Mesangial cell (primary cell): Measurements from ENCODE around the gene ADGRD1. TPM values are rescaled to one million over a fixed set of nuclear protein-coding genes. Genes with fewer than 3 reads are reported as not detected.

Source experiments
- total RNA-seq: library from RNA; depleted of rRNA; stranded (reverse); fragments of >200 nt; gene quantifications from 2 replicates; pipeline ENCODE4 v1.2.3, GENCODE V29; 2015

ADGRD1 gene
- 1.6 TPM in 1 of 2 replicates, not detected in the other for total RNA-seq

DNA sequence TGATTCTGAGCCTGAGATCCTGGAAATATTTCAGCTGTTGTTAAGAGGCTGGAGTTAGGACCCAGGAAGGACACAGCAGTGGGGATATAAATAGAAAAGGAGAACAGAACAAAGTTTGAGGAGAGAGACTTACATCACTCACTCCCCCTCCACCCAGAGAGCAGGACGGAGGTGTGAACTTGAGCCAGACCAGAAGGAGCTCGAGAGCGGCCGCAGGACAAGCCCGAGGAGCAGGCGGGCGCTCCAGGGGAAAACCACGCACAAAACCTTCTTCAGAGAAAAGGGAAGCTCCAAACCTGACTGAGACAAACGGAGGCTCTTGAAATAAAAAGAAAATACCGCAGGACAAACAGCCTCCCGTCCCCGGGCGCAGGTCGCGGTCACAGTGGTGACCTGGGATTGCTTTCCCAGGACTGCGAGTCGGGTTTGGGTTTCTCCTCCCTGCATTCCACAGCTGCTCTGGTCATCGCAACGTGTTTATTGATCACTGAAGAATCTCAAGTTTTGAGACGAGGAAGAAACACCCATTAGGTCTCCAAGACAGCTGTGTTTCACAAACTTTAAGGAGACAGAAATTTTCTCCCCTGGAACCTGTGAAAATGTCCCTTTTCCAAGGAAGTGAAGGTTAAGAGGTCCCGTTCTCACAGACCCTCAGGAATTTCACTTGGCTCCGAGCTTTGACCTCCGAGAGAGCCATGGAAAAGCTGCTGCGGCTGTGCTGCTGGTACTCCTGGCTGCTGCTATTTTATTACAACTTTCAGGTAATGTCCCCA, at the start of gene ADGRD1:
ADGRD1 (plus strand) TSS at position 137 of the 773 bp plus-strand sequence; CDS start at position 696, 559 bp downstream.

Other genes with a start within 250 kb of the ADGRD1 start
- gene RIMBP2, start 237.6 kb upstream of the ADGRD1 start, total RNA-seq: 0.38 TPM in 1 of 2 replicates, not detected in the other
- gene STX2, start 114.7 kb upstream of the ADGRD1 start, total RNA-seq: 14.3 and 23.1 TPM in 2 replicates
- 195 and 524 TPM in 2 replicates for gene RAN, start 81.8 kb upstream of the ADGRD1 start, total RNA-seq